Measurements from ENCODE around the gene DHTKD1.
"Not testable (repeated sequence)": the region's sequence is repeated elsewhere in the genome, so short reads cannot be mapped to it uniquely, and the experiment has no call there.

Gene DHTKD1

GRCh38 chr10:12067336-12067735, 1.4 kb upstream of the DHTKD1 start:
- no peak for DNase-seq (ENCODE audit: low spot score)

DNA sequence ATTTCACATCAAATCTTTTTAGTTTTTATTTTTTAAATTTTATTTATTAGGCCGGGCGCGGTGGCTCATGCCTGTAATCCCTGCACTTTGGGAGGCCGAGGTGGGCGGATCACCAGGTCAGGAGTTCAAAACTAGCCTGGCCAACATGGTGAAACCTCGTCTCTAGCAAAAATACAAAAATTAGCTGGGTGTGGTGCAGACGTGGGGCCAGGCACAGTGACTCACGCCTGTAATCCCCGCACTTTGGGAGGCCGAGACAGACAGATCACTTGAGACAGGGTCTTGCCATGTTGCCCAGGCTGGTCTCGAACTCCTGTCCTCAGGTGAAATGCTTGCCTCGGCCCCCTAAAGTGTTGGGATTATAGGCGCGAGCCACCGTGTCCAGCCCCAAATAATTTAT, 2.7 kb downstream of the DHTKD1 start:
- not testable (repeated sequence) for DNase-seq (ENCODE audit: low spot score)

DNA sequence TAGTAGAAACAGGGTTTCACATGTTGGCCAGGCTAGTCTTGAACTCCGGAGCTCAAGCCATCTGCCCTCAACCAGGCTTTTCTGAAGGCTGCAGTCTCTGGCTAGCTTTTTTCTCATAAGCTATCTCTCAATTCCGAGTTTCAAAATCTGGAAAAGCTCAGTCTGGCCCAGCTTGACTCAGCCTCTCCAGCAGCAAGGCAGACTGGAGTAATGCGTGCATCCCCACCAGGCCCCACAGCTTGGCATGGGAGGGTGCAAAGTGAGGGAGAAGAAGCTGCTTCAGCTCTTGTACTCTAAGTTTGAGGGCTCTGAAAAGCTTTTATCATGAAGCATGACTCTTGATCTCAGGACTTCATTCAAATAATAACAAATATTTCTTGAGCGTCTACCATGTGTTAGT, 4.8 kb downstream of the DHTKD1 start:
- DNase-seq (ENCODE audit: low spot score): no peak

GRCh38 chr10:12077580-12078180, 8.9 kb downstream of the DHTKD1 start:
- no peak for DNase-seq (ENCODE audit: low spot score)

DNA sequence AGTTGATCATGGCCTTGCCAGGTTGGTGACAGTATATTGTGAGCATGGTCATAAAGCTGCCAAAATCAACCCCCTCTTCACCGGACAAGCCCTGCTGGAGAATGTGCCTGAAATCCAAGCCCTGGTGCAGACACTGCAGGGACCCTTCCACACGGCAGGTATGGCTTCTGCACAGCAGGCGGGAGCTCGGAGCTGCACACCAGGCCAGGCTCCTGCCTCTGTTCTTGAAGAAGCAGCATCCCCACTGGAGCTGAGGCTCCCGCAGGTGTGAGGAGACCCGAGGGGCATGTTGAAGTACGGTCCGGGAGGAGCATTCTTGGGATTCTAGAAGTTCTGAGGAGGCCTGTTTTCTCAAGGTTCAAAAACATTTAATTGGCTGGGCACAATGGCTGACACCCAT, 12.7 kb downstream of the DHTKD1 start:
- no peak for DNase-seq (ENCODE audit: low spot score)

- DNase-seq (ENCODE audit: low spot score): no peak
Measured at GRCh38 chr10:12081879-12082557, 13.3 kb downstream of the DHTKD1 start.

GRCh38 chr10:12088919-12089318, 20.2 kb downstream of the DHTKD1 start:
- DNase-seq (ENCODE audit: low spot score): no peak

DNA sequence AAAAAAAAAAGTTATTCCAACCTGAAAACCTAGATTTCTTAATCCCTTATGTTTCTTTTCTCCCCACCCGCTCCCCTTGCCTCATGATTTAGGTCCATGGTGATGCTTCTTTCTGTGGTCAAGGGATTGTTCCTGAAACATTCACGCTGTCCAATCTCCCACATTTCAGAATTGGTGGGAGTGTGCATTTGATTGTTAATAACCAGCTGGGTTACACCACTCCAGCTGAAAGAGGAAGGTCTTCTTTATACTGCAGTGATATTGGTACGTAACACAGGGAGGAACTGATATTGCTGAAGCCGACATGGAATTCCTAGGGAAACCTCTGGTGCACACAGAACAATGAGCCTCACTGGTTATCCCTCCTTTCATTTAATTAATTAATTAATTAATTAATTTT, 22.7 kb downstream of the DHTKD1 start:
- no peak for DNase-seq (ENCODE audit: low spot score)

GRCh38 chr10:12097361-12097760, 28.6 kb downstream of the DHTKD1 start:
- not testable (repeated sequence) for DNase-seq (ENCODE audit: low spot score)

GRCh38 chr10:12097791-12098190, 29.0 kb downstream of the DHTKD1 start:
- no peak for DNase-seq (ENCODE audit: low spot score)

DNA sequence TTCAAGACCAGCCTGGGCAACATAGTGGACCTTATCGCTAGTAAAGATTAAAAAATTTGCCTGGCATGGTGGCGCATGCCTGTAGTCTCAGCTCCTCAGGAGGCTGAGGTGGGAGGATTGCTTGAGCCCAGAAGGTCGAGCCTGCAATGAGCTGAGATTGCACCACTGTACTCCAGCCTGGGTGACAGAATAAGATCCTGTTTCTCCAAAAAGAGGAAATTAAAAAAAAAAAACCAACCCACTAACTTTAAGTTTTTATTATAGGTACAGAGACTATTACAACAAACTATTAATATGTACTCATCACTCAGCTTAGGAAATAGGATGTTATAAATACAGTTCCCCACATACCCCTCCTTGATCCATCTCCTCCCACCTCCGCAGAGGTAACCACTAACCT, 30.2 kb downstream of the DHTKD1 start:
- no peak for DNase-seq (ENCODE audit: low spot score)

DNA sequence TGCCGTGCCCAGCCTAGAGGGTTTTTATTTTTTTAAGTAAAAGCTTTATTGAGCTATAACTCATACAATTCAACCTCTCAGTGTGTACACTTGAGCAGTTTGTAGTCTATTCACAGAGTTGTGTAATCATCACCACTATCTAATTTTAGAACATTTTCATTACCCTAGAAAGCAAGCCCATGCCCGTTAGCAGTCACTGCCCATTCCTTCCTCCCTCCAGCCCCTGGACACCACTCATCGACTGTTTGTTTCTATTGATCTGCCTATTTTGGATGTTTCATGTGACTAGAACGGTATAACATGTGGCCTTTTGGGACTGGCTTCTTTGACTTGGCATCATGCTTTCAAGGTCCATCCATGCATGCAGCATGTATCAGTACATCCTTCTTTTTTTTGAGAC, 35.0 kb downstream of the DHTKD1 start:
- DNase-seq (ENCODE audit: low spot score): no peak

GRCh38 chr10:12107781-12108180, 39.0 kb downstream of the DHTKD1 start:
- no peak for DNase-seq (ENCODE audit: low spot score)

DNA sequence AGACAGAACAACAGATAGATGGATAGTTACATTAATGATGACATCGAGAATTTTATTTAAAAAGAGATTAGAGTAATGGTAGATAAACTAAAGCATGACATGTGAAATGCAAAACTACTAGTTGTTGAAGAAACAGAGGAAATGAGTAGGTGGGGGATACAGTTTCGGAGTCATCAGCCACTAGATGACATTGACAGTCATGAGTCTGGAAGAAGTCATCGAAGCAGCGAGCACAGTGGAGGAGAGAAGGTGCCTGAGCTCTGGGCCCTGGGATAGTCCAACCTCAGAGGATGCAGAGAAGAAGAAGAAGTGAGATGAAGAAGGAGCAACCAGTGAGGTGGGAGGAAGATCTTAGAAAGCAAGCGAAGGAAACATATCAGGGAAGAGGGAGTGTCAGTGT, 40.5 kb downstream of the DHTKD1 start:
- DNase-seq (ENCODE audit: low spot score): no peak

- no peak for DNase-seq (ENCODE audit: low spot score)
Measured at GRCh38 chr10:12111528-12111927, 42.8 kb downstream of the DHTKD1 start.

- DNase-seq (ENCODE audit: low spot score): no peak
Measured at GRCh38 chr10:12113627-12114026, 44.9 kb downstream of the DHTKD1 start.

DNA sequence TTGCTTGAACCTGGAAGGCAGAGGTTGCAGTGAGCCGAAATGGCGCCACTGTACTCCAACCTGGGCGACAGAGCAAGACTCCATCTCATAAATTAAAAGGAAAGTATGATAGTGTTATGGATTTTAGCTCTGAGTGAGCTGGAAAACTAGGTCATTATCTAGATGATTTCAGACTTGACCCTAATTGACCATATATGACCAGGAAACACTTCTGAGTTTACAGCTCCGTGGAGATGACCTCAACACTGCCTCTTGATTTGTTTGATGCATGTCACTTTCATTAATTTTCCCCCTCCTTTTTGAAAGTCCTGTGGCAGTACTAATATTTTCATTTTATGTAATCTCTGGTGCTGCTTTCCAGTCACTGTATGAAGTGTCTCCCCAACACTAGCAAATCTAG, 52.9 kb downstream of the DHTKD1 start:
- no peak for DNase-seq (ENCODE audit: low spot score)

GRCh38 chr10:12129222-12130111, 60.7 kb downstream of the DHTKD1 start, which contains the start of gene SEC61A2:
Gene SEC61A2, plus strand, starts transcription at chr10:12129677. Its CDS starts 111 bp downstream, at chr10:12129788.
- peak; percentile 97 for DNase-seq (ENCODE audit: low spot score)

DNA sequence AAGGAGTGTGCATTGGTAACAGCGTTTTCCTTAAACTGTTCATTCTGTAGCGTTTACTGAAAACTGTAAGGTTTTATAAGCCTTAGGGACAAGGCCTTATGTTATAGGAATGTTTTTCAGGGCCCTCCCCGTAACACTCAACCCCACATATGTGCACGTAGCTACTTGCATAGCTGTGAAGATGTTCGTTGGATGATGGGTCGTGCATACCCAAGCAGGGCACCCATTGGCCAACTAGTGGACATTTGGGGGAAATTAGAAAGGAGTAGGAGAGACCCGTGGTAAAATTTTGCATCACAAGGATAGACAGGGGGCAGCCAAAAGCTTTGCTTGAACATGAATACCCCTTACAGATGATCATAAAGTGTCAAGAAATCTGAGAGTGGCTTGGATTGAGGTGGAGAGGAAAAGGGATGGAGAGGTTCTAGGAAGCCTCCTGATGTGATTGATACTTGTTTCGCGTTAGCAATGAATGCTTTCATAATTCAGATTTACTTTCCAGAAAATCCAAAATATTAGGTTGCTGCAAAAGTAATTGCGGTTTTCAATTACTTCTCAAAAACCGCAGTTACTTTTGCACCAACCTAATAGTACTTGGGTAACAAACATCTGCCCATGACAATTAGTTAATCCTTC, 61.6 kb downstream of the DHTKD1 start:
- peak; percentile 76 for DNase-seq (ENCODE audit: low spot score)

DNA sequence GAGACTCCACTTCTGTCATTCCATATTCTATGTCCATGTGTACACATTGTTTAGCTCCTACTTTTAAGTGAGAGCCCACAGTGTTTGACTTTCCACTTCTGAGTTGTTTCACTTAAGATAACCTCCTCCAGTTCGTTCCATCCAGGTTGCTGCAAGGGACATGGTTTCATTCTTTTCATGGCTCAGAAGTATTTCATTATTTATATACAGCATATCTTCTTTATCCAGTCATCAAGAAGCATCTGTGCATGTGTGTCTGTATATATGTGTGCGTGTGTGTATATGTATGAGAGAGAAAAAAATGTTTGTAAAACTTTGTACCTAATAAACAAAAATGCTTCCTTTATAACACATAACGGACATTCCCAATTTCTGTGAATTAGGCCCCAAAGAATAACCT, 66.9 kb downstream of the DHTKD1 start:
- no peak for DNase-seq (ENCODE audit: low spot score)

GRCh38 chr10:12140038-12140437, 71.3 kb downstream of the DHTKD1 start:
- DNase-seq (ENCODE audit: low spot score): no peak

- no peak for DNase-seq (ENCODE audit: low spot score)
Measured at GRCh38 chr10:12144538-12144937, 75.8 kb downstream of the DHTKD1 start.
